A673 (cell line): ENCODE results near the gene B3GNT4. TPM values are rescaled to one million over a fixed set of nuclear protein-coding genes. Genes with fewer than 3 reads are reported as not detected.

Experiments used
- BruUV-seq: library from RNA; stranded (reverse); fragments of 400-500 nt; replicated peaks from 2 replicates; lab custom pipeline; 2021; lab: Mats Ljungman, UMichigan
- CTCF ChIA-PET: fragments of 300-600 bp; sonication (Branson Sonifier 250); formaldehyde crosslinking; loops from one replicate; lab custom pipeline; 2022; ENCODE audit warnings: antibody characterized with exemption; lab: Charles Lee
- POLR2A ChIA-PET: fragments of 300-600 bp; sonication (Branson Sonifier 250); formaldehyde crosslinking; loops from one replicate; lab custom pipeline; 2022; ENCODE audit warnings: antibody characterized with exemption; ENCODE audit not compliant: low non-redundant PET; lab: Charles Lee
- DNase-seq: peaks from one replicate; pipeline ENCODE4 v3.0.0-alpha.2; 2015; ENCODE audit warnings: low spot score
- H3K27ac ChIP-seq: fragments of 200-600 bp; sonication (generic); 2 replicates; pipeline ENCODE4 v1.5.1; 2016; ENCODE audit warnings: mixed run types, low read depth, mild to moderate bottlenecking, mixed read lengths, antibody characterized with exemption, low read length; ENCODE audit not compliant: poor library complexity, severe bottlenecking
- H3K27me3 ChIP-seq: fragments of 200-600 bp; sonication (generic); replicated peaks from 2 replicates; pipeline ENCODE4 v1.6.1; 2017; ENCODE audit warnings: mixed run types, low read depth, mild to moderate bottlenecking, mixed read lengths, antibody characterized with exemption, low read length; ENCODE audit not compliant: insufficient read depth, poor library complexity
- H3K36me3 ChIP-seq: fragments of 200-600 bp; sonication (generic); 2 replicates; pipeline ENCODE4 v1.6.1; 2016; ENCODE audit warnings: mixed run types, mild to moderate bottlenecking, mixed read lengths, antibody characterized with exemption, low read length; ENCODE audit not compliant: insufficient read depth, poor library complexity, severe bottlenecking
- H3K4me1 ChIP-seq: fragments of 200-600 bp; sonication (generic); 2 replicates; pipeline ENCODE4 v1.6.1; 2017; ENCODE audit warnings: mixed run types, mild to moderate bottlenecking, mixed read lengths, antibody characterized with exemption, low read length; ENCODE audit not compliant: insufficient read depth, poor library complexity, severe bottlenecking
- H3K4me3 ChIP-seq: fragments of 200-600 bp; sonication (generic); 2 replicates; pipeline ENCODE4 v1.5.1; 2016; ENCODE audit warnings: low read depth, mixed run types, mild to moderate bottlenecking, mixed read lengths, low read length; ENCODE audit not compliant: poor library complexity, severe bottlenecking
- H3K9me3 ChIP-seq: fragments of 200-600 bp; sonication (generic); 2 replicates; pipeline ENCODE4 v1.6.1; 2016; ENCODE audit warnings: mixed run types, low read depth, mild to moderate bottlenecking, mixed read lengths, antibody characterized with exemption, low read length; ENCODE audit not compliant: poor library complexity, severe bottlenecking
- EZH2 ChIP-seq: fragments of 200-600 bp; sonication (generic); IDR thresholded peaks from 2 replicates; pipeline ENCODE4 v1.6.1; 2017; ENCODE audit warnings: borderline replicate concordance, low read depth, mild to moderate bottlenecking, mixed read lengths, antibody characterized with exemption, low read length; ENCODE audit not compliant: poor library complexity, severe bottlenecking
- intact Hi-C: fragments of 100-400 bp; cut with micrococcal nuclease; formaldehyde crosslinking; loops from one replicate; pipeline ENCODE4 v1.10.0; 2022; ENCODE audit not compliant: unreplicated experiment
- total RNA-seq: library from RNA; stranded (reverse); gene quantifications from 2 replicates; pipeline ENCODE4 v1.2.3, GENCODE V29; 2021
- TF ChIP-seq, protein P1 (sequence below): fragments of 300-800, 200-600 bp; sonication (generic); conservative IDR thresholded peaks from 2 replicates; pipeline ENCODE4 v1.5.1; 2017; ENCODE audit warnings: low read depth, mild to moderate bottlenecking, antibody characterized with exemption, low read length, moderate library complexity, mixed read lengths

B3GNT4 gene
- total RNA-seq, 1 experiment from 2014 or later: 0.15 TPM

DNA sequence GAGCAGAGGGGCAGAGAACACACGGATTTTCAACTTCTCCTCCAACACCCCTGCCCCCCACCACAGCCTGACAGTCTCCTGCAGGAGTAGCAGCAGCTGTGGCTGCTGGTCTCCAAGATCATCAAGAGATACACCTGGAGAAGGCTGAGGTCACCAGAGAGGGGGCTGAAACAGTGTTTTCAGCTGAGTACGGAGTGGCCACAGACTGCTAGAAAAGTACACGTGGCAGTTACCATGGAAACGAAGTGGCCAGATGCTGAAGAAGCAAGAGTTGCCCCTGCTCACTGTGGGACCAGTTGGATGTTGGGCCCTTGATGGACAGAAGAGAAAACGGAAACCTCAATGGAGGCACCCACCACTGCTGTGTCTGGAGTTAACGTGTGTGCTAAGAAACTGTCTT, 27.3 kb downstream of the B3GNT4 start:
- TF ChIP-seq EZH2: no peak
- TF ChIP-seq, protein P1, sequence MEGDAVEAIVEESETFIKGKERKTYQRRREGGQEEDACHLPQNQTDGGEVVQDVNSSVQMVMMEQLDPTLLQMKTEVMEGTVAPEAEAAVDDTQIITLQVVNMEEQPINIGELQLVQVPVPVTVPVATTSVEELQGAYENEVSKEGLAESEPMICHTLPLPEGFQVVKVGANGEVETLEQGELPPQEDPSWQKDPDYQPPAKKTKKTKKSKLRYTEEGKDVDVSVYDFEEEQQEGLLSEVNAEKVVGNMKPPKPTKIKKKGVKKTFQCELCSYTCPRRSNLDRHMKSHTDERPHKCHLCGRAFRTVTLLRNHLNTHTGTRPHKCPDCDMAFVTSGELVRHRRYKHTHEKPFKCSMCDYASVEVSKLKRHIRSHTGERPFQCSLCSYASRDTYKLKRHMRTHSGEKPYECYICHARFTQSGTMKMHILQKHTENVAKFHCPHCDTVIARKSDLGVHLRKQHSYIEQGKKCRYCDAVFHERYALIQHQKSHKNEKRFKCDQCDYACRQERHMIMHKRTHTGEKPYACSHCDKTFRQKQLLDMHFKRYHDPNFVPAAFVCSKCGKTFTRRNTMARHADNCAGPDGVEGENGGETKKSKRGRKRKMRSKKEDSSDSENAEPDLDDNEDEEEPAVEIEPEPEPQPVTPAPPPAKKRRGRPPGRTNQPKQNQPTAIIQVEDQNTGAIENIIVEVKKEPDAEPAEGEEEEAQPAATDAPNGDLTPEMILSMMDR: no peak
- intact Hi-C loops: no loop called here
- no peak for DNase-seq
- H3K27me3 ChIP-seq: no peaks in the 10 kb centered on the region
- peaks cover 8% of the 10 kb centered on the region for H3K4me1 ChIP-seq
- BruUV-seq: no TSS peak
- ChIA-PET CTCF (no interaction called here), POLR2A (no interaction called here)
- H3K4me3 ChIP-seq: no peak overlapping the region
- no peak overlapping the region for H3K27ac ChIP-seq
- H3K36me3 ChIP-seq: no peaks in the 10 kb centered on the region
- H3K9me3 ChIP-seq: no peaks in the 10 kb centered on the region

DNA sequence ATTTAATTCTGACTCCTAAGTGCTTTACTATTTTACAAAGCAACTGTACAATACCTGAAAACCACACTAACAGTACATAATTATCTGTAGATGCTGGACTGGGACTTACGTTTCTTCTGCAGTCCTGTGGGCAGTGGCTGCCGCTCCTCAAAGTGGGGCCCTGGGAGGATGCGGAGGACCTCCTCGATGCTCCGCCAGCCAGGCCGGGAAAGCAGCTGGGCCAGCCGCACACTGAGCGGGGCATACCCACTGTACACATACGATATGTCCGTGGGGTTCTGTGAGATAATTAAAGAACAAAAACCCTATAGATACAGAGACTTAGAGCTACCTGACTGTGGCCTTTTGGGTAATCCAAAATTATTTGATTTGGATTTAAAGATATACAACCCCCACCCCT, 29.2 kb downstream of the B3GNT4 start:
- no peaks in the 10 kb centered on the region for H3K36me3 ChIP-seq
- ChIA-PET POLR2A (no interaction called here), CTCF (no interaction called here)

DNA sequence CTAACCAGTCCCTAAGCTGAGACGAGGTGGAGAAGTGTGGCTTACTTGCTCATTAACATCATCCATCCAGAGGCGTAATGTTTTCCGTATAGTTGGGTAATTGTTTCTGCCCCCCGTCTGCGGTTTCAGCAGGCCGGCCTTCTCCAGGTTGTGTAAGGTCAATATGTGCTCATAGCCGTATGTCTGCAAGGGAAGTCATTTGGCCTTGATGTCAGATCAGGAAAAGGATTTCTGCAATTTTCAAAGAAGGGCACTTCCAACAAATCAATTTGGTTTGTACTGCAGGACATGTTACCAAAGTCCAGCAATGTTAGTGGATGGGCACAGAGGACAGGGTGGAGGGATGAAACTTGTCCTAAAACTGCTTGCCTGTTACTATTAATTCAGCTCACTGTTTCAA, 32.2 kb downstream of the B3GNT4 start:
- BruUV-seq: no TSS peak
- TF ChIP-seq, protein P1: no peak
- TF ChIP-seq EZH2: no peak
- H3K4me3 ChIP-seq: no peak overlapping the region
- no peaks in the 10 kb centered on the region for H3K27me3 ChIP-seq
- no peak overlapping the region for H3K27ac ChIP-seq
- DNase-seq: no peak
- no peaks in the 10 kb centered on the region for H3K4me1 ChIP-seq
- CTCF ChIA-PET: no interaction called here
- H3K9me3 ChIP-seq: no peaks in the 10 kb centered on the region
- POLR2A ChIA-PET: no interaction called here
- intact Hi-C loops: no loop called here
- H3K36me3 ChIP-seq: no peaks in the 10 kb centered on the region

More for the DNA sequence above, 29.2 kb downstream of the B3GNT4 start:
- TF ChIP-seq EZH2: no peak
- TF ChIP-seq, protein P1: no peak
- H3K27me3 ChIP-seq: no peaks in the 10 kb centered on the region
- H3K4me3 ChIP-seq: no peak overlapping the region
- no peak for DNase-seq
- H3K4me1 ChIP-seq: no peaks in the 10 kb centered on the region
- BruUV-seq: no TSS peak
- no peaks in the 10 kb centered on the region for H3K9me3 ChIP-seq
- intact Hi-C loops: no loop called here
- H3K27ac ChIP-seq: no peak overlapping the region
